ENCODE data around the gene NT5DC4.

DNA sequence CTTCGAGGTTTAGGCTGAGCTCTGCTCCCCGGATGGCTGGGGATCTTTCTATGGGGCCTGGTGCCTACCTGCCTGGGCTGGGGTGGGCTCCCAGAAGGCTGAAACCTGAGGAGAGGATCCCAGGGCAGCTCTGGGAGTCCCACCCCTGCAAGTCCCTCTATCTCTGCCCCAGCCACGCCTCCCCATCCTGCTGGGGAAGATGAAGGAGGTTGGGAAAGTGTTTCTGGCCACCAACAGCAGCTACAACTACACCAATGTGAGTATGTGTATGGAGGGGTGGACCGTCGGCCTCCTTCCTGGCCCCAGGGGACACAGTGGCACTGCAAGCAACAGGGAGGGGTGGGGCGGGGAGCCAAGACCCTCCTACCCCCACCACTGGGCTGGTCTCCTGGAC lies 2.7 kb downstream of the NT5DC4 start:
- TF ChIP-seq POLR2A (IDR thresholded peaks at IDR 0.05; ENCODE audit: low read length) = no peak
- no peak for TF ChIP-seq GATA1 (IDR thresholded peaks at IDR 0.05; ENCODE audit: low read depth, low read length)
